ENCODE measurements around the gene ISY1.
"Not testable (repeated sequence)": the region's sequence is repeated elsewhere in the genome, so short reads cannot be mapped to it uniquely, and the experiment has no call there.

The ISY1 gene

DNA sequence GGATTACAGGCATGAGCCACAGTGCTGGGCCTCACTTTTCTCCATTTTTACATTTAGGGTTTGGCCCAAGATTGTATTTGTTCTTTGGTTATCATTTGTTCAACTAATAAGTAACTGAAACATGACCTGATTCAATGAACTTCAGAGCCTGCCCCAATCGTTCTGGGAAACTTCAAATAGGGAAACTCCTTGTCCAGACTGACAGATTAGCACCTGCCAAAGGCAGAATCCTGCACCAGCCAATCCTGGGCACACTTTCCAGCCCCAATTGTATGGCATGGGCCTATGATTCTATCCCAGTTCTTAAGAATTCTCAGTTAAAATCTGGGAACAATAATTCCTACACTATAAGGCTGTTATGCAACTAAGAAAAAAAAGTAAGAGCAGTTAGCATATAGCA lies 21.0 kb downstream of the ISY1 start:
- no peak for DNase-seq (ENCODE audit: low read depth)
- TF ChIP-seq, protein P1, sequence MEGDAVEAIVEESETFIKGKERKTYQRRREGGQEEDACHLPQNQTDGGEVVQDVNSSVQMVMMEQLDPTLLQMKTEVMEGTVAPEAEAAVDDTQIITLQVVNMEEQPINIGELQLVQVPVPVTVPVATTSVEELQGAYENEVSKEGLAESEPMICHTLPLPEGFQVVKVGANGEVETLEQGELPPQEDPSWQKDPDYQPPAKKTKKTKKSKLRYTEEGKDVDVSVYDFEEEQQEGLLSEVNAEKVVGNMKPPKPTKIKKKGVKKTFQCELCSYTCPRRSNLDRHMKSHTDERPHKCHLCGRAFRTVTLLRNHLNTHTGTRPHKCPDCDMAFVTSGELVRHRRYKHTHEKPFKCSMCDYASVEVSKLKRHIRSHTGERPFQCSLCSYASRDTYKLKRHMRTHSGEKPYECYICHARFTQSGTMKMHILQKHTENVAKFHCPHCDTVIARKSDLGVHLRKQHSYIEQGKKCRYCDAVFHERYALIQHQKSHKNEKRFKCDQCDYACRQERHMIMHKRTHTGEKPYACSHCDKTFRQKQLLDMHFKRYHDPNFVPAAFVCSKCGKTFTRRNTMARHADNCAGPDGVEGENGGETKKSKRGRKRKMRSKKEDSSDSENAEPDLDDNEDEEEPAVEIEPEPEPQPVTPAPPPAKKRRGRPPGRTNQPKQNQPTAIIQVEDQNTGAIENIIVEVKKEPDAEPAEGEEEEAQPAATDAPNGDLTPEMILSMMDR (IDR thresholded peaks at IDR 0.05; ENCODE audit: insufficient read depth, low read depth, low read length, missing control alignments), result no peak
- no peak overlapping the region for H3K4me3 ChIP-seq (ENCODE audit: low read length)

DNA sequence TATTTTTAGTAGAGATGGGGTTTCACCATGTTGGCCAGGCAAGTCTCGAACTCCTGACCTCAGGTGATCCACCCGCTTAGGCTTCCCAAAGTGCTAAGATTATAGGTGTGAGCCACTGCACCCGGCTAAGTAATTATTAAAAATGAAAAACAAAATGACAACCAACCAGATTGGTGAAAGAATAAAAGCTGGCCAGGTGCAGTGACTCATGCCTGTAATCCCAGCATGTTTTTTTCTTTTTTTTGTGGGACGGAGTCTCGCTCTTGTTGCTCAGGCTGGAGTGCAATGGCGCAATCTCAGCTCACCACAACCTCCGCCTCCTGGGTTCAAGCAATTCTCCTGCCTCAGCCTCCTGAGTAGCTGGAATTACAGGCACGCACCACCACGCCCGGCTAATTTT lies 24.6 kb downstream of the ISY1 start:
- not testable (repeated sequence) for H3K4me3 ChIP-seq (ENCODE audit: low read length)
- peak; percentile 44 for DNase-seq (ENCODE audit: low read depth)

DNA sequence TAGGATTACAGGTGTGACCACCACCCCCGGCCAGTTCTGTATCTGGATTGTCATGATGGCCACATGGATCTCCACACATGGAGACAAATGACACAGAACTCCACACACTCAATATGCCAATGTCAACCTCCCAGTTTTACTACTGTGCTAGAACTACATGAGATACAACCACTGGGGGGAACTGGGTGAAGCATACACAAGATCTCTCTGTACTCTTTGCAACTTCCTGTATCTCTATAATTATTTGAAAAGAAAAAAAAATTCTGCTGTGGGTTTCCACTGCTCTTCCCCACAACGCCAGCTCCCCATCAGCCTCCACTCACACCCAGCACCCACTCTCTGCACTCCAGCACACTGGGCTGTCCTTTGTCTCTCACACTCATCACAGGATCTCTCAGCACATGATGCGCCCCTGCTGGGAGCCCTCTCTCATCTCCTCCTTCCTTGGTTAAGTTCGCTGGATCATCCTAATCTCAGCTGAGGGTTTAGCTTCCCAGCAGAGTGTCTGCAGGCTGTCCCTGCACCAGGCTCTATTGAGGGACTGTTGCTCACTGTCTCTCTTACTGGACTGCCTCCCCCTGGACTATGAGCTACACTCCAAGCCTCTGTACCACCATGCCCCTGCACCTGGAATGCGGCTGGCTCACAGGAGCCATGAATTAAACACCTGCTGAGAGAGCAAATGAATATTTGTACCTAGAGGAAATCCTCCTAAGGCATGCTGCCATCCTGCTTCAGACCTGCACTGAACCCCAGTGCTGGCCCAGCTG lies 28.6 kb downstream of the ISY1 start:
- TF ChIP-seq, protein P1 (IDR thresholded peaks at IDR 0.05; ENCODE audit: insufficient read depth, low read depth, low read length, missing control alignments), result no peak
- no peak for DNase-seq (ENCODE audit: low read depth)
- no peak overlapping the region for H3K4me3 ChIP-seq (ENCODE audit: low read length)

DNA sequence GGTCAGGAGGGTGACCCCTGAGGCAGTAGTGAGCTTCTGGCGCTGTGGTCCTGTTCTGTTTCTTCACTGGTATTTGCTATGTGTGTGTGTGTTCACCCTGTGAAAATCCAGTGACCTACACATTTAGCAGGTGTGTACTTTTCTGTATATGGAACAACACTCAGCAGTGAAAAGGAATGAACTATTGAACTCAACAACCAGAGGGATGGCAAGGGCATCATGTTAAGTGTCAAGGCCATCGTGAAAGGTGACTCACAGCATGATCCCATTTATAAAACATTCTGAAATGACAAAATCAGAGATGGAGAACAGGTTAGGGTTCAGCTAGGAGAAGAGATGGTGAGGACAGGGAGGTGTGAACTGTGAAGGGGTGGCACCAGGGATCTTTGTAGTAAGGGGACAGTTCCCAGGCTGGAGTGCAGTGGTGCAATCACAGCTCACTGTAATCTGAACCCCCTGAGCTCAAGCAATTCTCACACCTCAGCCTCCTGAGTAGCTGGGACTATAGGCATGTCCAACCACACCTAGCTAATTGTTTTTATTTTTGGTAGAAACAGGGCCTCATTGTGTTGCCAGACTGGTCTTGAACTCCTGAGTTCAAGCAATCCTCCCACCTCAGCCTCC lies 29.3 kb downstream of the ISY1 start:
- no peak overlapping the region for H3K4me3 ChIP-seq (ENCODE audit: low read length)
- TF ChIP-seq, protein P1 (IDR thresholded peaks at IDR 0.05; ENCODE audit: insufficient read depth, low read depth, low read length, missing control alignments), result no peak
- no peak for DNase-seq (ENCODE audit: low read depth)

DNA sequence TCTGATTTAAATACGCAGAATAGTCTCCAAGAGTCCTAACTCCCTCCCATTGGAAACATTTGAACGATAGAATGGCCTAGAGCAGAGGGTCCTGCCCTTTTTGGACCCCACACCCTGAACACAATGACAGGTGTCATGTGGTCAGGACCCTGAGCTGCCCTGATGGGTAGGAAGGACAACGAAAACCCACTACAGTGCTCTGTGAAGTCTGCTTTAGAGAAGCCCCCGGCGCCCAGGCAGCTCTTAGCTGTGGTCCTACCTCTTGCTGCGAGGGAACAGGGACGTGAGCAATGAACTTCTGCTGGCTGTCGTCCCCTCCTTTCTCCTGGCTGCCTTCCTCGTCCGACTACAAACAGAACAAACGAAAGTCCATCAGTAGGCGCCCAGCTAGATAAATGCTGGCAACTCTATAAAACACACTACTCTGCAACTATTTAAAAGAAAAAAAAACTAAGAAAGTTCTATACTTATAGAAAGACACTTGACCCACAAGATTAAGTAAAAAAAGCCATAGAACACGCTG lies 30.5 kb downstream of the ISY1 start:
- TF ChIP-seq, protein P1 (IDR thresholded peaks at IDR 0.05; ENCODE audit: insufficient read depth, low read depth, low read length, missing control alignments), result no peak
- no peak for DNase-seq (ENCODE audit: low read depth)
- H3K4me3 ChIP-seq (ENCODE audit: low read length), result no peak overlapping the region

DNA sequence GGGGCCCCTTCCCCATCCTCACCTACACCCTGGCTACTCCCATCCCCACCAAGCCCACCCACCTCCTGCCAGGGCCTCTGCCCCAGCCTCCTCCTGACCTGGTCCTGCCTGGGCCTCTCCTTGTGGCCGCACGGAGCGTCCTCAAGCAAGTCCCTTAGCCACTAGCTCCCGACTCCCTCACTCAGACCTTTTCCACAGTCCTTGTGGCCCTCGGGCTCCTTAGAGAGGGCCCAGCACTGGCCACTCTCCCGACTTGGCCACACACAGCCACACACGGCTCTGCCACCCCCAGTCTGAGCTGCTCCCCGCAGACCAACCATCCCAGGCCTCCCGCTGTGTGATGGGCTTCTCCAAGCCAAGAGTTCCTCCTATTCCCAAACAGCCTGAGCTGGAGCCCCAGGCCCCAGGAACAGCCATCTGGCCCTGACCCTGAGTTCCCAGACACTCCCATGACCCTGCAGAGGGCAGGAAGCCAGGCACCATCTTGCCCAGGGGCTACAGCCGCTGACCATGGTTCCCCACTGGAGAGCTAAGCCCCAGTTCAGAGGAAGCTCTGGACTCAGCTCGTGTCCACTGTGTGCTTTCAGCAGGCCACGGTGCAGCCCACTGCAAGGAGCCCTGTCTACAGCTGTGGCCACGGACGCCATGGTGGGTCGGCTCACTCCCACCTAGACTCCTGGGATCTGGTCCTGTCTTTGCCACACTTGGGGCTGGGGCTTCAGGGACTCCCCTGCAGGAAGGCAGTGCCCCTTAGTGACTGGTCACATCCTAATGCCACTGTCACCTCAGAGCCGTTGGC lies 32.3 kb downstream of the ISY1 start:
- DNase-seq (ENCODE audit: low read depth), result no peak
- H3K4me3 ChIP-seq (ENCODE audit: low read length), result no peak overlapping the region
- TF ChIP-seq, protein P1 (IDR thresholded peaks at IDR 0.05; ENCODE audit: insufficient read depth, low read depth, low read length, missing control alignments), result no peak

DNA sequence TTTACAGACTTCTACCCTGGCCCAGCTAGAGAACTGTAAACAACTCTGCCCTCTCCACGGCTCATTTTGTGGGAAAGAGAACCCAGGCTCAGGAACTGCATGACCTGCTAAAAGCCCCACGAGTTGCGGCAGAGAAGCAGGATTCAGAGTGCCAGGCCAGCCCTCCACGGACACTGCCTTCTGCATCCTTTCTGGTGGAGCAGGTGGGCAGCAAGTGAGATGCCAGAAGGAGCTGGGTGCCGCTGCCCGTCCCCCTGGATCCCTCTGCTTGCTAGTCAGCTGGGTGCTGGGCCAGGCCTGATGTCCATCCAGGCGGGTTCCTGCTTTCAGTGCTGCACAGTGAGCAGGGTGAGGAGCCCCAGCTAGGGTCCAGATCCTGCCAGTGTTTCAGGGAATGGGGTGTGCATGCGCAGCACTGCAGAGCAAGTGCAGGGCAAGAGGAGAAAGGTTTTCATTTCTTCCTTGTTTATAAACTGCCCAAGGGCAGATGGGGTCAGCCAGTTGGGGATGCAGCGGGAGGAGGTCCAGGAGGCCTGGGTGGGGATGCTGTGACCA lies 34.1 kb downstream of the ISY1 start:
- no peak for DNase-seq (ENCODE audit: low read depth)
- no peak overlapping the region for H3K4me3 ChIP-seq (ENCODE audit: low read length)
- TF ChIP-seq, protein P1 (IDR thresholded peaks at IDR 0.05; ENCODE audit: insufficient read depth, low read depth, low read length, missing control alignments), result no peak
